Measurements from ENCODE around the gene AATK.
A peak's percentile ranks its signal among the peaks of the same experiment; 100 is the strongest.

The AATK gene

GRCh38 chr17:81144423-81144781 lies 21.6 kb downstream of the AATK start:
- DNase-seq (ENCODE audit: low spot score), result no peak

DNA sequence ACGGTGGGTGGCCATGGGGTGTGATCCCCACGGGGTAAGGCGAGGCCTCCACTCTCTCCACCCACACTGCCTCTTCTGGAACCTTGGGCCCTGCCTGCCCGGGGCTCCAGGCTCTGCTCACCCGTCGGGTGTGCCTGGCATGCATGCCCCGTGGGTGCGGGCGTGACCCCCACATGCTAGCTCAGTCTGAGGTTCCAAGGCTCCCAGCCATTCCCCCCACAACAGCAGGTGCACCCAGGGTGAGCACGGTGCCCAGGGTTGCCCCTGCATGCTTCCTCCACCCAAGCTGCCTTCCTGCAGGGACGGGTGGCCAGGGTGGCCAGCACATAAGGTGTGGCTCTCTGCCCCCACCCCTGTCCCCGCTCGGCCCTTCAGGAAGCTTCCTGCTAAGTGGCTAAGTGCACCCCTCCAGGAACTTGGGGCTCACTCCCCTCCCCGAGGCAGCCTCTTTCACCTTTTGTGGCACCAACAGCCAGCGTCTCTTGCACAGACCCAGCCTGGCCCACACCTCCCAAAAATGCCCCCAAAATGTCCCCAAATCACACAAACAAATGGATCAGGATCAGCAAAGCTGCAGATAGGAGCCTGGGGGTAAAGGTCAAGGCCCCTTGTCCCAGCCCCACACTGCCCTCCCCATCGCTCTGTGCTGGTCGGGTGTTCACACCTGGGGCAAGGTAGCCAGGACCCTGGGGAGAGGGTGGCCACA lies 22.2 kb downstream of the AATK start:
- DNase-seq (ENCODE audit: low spot score), result no peak

DNA sequence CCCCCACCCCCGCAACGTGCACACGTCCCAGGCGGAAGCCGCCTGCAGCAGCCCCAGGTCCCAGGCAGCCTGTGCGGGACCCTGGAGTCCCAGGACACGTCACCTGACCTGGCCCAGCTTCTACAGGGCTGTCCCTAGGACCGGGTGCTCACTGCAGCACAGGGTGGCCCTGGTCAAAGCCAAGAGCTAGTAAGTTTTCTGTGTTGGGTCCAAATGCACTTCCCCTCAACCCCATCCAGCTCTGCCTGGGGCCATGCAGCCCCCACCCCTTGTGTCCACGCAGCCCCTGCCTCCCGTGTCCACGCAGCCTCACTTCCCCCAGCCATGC lies 22.9 kb downstream of the AATK start:
- DNase-seq (ENCODE audit: low spot score), result no peak

DNA sequence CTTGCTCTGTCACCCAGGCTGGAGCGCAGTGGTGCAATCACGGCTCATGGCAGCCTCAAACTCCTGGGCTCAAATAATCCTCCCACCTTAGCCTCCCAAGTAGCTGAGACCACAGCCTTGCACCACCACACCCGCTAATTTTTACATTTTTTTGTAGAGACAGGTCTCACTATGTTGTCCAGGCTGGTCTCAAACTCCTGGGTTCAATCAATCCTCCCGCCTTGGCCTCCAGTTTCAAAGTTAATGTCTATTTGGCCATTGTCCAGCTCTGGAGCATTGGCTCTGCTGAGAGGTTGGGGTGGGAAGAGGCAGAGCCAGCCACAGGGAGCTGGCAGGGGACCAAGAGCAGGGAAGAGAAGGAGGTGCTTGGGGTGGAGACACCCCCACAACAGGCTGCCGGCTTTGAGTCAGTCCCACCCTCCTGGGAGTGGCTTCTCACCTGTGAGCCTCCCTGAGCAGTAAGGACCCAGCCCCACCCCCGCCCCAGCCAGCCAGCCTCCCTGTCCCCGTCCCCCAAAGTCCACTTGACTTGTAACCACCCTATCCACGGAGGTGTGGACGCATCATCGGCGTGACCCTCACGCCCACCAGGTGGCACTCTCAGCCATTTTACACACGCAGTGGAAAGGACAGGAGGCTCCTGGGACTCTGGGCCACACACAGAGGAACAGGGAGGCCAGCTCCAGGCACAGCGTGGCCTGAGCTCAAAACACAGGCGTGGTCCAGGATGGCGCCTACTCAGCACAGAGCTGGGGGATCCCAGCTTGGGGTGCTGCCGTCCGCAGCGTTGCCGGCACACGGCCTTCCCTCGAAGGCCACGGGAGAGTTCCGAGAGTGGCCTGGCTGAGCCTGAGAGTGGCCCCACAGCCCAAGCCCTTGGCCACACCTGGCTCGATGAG lies 23.5 kb downstream of the AATK start:
- peak; percentile 91 for DNase-seq (ENCODE audit: low spot score)

DNA sequence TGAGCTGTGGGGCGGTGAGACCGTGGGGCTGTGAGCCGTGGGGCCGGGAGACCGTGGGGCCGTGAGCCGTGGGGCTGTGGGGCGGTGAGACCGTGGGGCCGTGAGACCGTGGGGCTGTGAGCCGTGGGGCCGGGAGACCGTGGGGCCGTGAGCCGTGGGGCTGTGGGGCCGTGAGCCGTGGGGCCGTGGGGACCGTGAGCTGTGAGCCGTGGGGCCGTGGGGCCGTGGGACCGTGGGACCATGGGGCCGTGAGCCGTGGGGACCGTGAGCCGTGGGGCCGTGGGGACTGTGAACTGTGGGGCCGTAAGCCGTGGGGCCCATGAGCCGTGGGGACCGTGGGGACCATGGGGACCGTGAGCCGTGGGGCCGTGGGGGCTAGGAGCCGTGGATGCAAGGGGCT lies 25.3 kb downstream of the AATK start:
- no peak for DNase-seq (ENCODE audit: low spot score)

- no peak for DNase-seq (ENCODE audit: low spot score)
Observed at GRCh38 chr17:81140018-81140417, 26.0 kb downstream of the AATK start.

DNA sequence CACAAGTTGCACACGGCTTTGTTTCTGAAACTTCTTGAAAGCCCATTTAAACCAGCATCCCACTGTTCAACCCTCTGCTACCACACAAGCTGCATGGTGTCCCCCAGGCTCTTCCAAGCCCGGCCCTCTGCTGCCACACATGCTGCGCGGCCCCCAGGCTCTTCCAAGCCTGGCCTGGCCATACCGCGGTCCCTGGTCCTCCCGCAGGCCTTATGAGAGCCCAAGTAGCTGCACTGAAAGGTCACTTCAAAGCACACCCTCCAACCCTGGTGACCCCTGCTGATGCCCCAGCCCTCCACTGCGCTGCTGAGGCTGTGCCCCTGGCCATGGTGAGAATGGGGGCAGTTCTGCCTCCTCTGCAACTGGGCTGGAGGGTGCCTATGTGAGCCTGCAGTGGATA lies 26.6 kb downstream of the AATK start:
- DNase-seq (ENCODE audit: low spot score), result no peak

DNA sequence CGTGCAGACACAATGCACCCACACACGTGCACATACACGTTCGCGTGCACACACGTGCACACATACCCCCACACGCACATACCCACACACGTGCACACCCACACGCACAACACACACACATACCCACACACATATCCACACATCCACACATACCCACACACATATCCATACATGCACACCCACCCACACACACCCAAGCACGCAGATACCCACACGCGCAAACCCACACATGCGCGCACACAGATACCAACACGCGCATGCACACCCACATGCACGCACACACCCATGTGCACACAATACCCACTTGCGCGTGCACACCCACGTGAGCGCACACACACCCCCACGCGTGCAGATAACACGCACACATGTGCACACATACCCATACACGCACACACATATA lies 27.5 kb downstream of the AATK start:
- no peak for DNase-seq (ENCODE audit: low spot score)

DNA sequence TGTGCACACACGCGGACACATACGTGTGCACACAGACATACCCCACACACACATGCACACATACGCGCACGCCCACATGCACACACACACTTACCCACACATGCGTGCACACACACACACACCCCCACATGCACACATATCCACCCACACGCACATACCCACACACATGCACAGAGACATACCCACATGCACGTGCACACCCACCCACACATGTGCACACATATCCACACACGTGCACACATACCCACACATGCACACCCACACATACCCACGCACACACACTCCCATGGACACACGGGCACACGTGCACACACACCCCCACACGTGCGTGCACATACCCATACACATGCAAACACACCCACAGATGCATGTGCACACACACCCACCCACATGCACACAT lies 27.9 kb downstream of the AATK start:
- no peak for DNase-seq (ENCODE audit: low spot score)

DNA sequence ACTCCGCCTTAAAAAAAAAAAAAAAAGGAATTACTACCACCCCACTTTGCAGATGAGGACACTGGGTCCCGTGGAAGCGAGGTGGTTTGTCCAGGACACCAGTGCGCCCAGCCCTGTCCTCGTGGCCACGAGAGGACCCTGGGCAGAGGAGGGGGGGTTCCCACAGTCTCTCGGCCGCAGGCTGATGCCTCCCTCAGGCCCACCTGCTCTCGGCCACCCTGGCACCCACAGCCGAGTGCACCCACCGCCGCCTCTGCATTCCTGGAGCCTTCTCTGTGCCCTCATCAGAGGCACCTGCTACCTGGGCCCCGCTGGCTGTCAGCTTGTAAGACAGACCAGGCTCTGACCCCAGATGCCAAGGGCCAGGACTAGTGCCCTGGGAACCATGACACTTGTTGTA lies 28.8 kb downstream of the AATK start:
- no peak for DNase-seq (ENCODE audit: low spot score)

DNA sequence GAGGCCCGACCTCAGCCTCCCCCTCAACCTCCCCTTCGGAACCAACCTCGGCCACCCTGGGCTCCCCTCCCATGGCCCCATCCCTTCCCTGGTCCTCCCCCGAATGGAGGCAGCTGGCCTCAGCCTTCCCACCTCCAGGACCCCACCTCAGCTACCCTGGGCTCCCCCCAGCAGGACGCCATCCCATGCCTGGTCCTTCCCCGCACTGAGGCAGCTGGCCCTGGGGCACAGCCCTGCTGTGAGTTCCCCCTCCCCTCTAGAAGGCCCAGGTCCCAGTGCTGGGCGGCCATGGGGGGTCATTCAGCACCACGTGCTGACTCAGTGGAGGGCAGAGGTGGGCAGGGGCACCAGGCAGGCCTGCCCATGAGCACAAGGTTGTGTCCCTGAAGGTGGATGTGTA lies 29.7 kb downstream of the AATK start:
- DNase-seq (ENCODE audit: low spot score), result no peak

GRCh38 chr17:81135505-81136278 lies 30.3 kb downstream of the AATK start:
- DNase-seq (ENCODE audit: low spot score), result peak; percentile 78

- no peak for DNase-seq (ENCODE audit: low spot score)
Observed at GRCh38 chr17:81134064-81134781, 31.8 kb downstream of the AATK start.

GRCh38 chr17:81132770-81133723 lies 33.0 kb downstream of the AATK start:
- no peak for DNase-seq (ENCODE audit: low spot score)

DNA sequence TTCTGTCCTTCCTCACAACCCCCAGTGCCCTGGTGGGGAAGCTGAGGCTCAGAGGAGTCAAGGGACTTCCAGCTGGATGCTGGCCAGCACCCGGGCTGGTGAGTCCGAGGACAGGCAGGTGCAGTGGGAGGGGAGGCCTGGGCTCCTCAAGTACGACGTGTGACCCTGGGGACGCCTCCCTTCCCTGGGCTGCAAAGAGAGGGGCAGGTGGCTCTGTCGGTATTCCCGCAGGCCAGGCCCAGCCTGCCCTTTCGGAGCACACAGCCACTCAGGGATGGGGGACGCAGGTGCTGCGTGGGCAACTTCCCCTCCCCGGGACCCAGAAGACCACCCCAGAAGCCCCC lies 33.9 kb downstream of the AATK start:
- DNase-seq (ENCODE audit: low spot score), result no peak

GRCh38 chr17:81131486-81132196 lies 34.4 kb downstream of the AATK start:
- no peak for DNase-seq (ENCODE audit: low spot score)

DNA sequence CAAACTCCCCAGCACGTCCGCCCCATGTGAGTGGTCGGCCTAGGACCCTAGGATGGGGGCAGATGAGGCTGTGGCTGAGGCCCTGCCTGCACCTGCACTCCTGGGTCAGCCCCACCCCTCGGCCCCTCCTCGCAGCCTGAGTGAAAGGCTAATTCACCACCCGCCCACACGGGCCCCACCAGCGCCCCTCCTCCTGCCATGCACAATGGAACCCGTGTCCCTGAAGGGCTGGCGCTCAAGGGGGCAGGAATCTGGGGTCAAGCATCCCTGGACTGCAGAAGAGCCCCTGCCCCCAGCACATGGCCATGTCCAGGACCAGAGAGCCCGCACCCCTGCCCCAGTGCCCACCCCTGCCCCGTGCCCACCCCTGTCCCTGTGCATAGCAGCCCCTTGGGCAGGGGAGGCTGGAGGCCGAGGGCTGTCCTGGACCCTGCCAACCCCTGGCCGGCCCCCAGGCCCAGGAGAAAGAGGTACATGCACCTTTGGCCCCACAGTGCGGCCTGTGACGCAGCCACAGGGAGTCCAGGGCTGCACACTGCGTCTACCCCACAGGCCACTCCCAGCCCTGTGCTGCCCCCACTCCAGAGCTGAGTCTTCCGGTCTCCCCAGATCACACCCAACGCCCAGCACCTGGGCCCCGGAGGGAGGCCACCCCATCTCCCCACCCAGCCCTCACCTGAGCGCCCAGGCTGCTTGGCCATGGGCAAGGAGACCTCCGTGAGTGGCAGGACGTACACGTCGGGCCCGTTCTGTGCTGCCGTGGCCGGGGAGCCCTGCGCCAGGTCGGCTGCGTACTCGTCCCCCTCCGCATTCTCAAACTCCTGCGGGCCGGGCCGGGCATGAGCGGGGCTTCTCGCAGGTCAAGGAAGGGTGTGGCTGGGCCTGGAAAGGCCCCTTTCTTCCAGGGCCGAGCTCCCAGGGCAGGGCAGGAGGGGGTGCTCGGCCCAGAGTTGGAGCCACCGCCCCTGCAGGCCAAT lies 35.3 kb downstream of the AATK start:
- DNase-seq (ENCODE audit: low spot score), result peak; percentile 89

DNA sequence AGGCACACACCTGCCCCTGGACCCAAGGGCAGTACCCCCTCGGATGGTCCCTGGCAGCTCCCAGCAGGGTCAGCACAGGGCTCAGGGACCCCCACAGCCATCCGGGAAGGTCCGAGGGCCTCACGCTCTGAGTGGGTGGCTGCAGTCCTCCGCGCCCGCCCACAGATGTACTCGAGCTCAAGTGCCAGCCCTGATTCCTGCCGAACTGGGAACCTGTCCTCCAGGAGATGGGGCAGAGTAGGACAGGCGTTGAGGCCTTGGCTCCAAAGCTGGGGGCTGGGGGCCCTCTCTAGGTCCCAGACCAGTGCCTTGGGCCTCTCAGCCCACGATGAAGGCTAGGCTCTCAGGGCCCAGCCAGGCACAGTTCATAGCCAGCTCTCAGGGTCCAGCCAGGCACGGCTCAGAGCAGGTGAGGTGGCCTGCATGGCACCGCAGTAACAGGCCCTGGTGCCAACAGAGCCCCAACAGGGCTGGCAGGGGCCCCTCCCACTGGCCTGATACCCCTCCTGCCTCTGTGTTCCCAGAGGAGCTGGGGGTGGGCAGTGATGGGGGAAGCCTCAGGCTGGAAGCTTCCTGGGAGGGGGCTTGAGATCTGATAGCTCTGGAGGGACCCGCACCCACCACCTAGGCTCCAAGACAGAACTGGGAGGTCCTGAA lies 36.2 kb downstream of the AATK start:
- DNase-seq (ENCODE audit: low spot score), result no peak

DNA sequence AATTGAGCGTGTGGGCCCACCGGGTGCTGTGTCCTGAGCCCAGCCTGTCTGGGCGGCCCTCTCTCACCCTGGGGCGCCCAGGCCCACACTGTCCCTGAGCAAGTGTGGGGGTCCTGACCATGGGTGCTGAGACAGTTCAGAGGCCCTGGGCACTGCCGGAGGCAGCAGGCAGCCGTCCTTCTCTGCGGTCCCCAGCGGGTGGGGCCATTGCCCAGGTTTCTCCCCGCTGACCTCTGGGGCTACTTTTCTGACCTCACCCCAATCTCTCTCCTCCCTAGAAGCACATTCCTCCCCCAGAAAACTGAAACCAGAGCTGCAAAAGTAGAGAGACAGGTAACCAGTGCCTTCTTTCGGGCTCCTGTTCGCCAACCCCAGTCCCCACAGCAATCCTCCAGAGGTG lies 36.7 kb downstream of the AATK start:
- no peak for DNase-seq (ENCODE audit: low spot score)

Measured in Ammon's horn (tissue), 1 donor.